HEK293 (cell line): ENCODE results near the gene POLH.

Experiments
- HOXD13 ChIP-seq: sonication (generic); formaldehyde crosslinking; IDR thresholded peaks from 2 replicates; pipeline ENCODE4 v1.8.0; 2022; ENCODE audit warnings: missing genetic modification reagents, borderline replicate concordance
- ZBTB20 ChIP-seq: fragments of 450-650 bp; formaldehyde crosslinking; IDR thresholded peaks from 2 replicates; pipeline ENCODE4 v1.5.1; 2016; ENCODE audit warnings: missing biosample characterization, missing genetic modification characterization
- ZFHX2 ChIP-seq: fragments of 450-650 bp; formaldehyde crosslinking; conservative IDR thresholded peaks from 2 replicates; pipeline ENCODE4 v1.5.1; 2016; ENCODE audit warnings: missing biosample characterization, missing genetic modification characterization
- ZNF112 ChIP-seq: fragments of 450-650 bp; formaldehyde crosslinking; IDR thresholded peaks from 2 replicates; pipeline ENCODE4 v1.5.0; 2017; ENCODE audit warnings: missing biosample characterization, missing genetic modification characterization
- ZNF157 ChIP-seq: fragments of 450-650 bp; formaldehyde crosslinking; IDR thresholded peaks from 2 replicates; pipeline ENCODE4 v1.5.1; 2016; ENCODE audit warnings: missing biosample characterization, missing genetic modification characterization
- ZNF184 ChIP-seq: fragments of 450-650 bp; IDR thresholded peaks from 2 replicates; pipeline ENCODE4 v1.5.1; 2018; ENCODE audit warnings: missing biosample characterization, mild to moderate bottlenecking, missing genetic modification characterization
- ZNF324 ChIP-seq: fragments of 450-650 bp; formaldehyde crosslinking; IDR thresholded peaks from 2 replicates; pipeline ENCODE4 v1.5.1; 2016; ENCODE audit warnings: missing biosample characterization, missing genetic modification characterization
- ZNF560 ChIP-seq: fragments of 450-650 bp; formaldehyde crosslinking; IDR thresholded peaks from 2 replicates; pipeline ENCODE4 v1.5.1; 2017; ENCODE audit warnings: missing biosample characterization, missing genetic modification characterization, borderline replicate concordance
- ZNF596 ChIP-seq: fragments of 450-650 bp; IDR thresholded peaks from 2 replicates; pipeline ENCODE4 v1.5.0; 2018; ENCODE audit warnings: missing biosample characterization, mild to moderate bottlenecking, missing genetic modification characterization, moderate library complexity
- ZNF600 ChIP-seq: fragments of 450-650 bp; formaldehyde crosslinking; IDR thresholded peaks from 2 replicates; pipeline ENCODE4 v1.5.1; 2016; ENCODE audit warnings: missing biosample characterization, missing genetic modification characterization
- ZNF624 ChIP-seq: fragments of 450-650 bp; formaldehyde crosslinking; IDR thresholded peaks from 2 replicates; pipeline ENCODE4 v1.5.1; 2017; ENCODE audit warnings: missing biosample characterization, missing genetic modification characterization
- ZNF660 ChIP-seq: fragments of 450-650 bp; IDR thresholded peaks from 2 replicates; pipeline ENCODE4 v1.5.1; 2018; ENCODE audit warnings: missing biosample characterization, mild to moderate bottlenecking, missing genetic modification characterization
- ZNF670 ChIP-seq: fragments of 450-650 bp; formaldehyde crosslinking; IDR thresholded peaks from 2 replicates; pipeline ENCODE4 v1.5.1; 2016; ENCODE audit warnings: missing biosample characterization, missing genetic modification characterization, low read depth
- ZSCAN16 ChIP-seq: fragments of 450-650 bp; formaldehyde crosslinking; IDR thresholded peaks from 2 replicates; pipeline ENCODE4 v1.5.1; 2016; ENCODE audit warnings: missing biosample characterization, missing genetic modification characterization
- ZXDB ChIP-seq: fragments of 450-650 bp; formaldehyde crosslinking; IDR thresholded peaks from 2 replicates; pipeline ENCODE4 v1.5.1; 2016; ENCODE audit warnings: missing biosample characterization, missing genetic modification characterization
- TF ChIP-seq, protein P1 (sequence below): fragments of 450-650 bp; formaldehyde crosslinking; IDR thresholded peaks from 2 replicates; pipeline ENCODE4 v1.5.1; 2016; ENCODE audit warnings: missing biosample characterization, missing genetic modification characterization, borderline replicate concordance
- TF ChIP-seq, protein P2 (sequence below): fragments of 450-650 bp; formaldehyde crosslinking; IDR thresholded peaks from 2 replicates; pipeline ENCODE4 v1.5.1; 2017; ENCODE audit warnings: missing biosample characterization, missing genetic modification characterization
- TF ChIP-seq, protein P3 (sequence below): fragments of 450-650 bp; formaldehyde crosslinking; IDR thresholded peaks from 2 replicates; pipeline ENCODE4 v1.5.1; 2016; ENCODE audit warnings: missing biosample characterization, missing genetic modification characterization
- TF ChIP-seq, protein P4 (sequence below): fragments of 450-650 bp; formaldehyde crosslinking; IDR thresholded peaks from 2 replicates; pipeline ENCODE4 v1.5.1; 2016; ENCODE audit warnings: missing biosample characterization, missing genetic modification characterization
- TF ChIP-seq, protein P5 (sequence below): fragments of 450-650 bp; formaldehyde crosslinking; IDR thresholded peaks from 2 replicates; pipeline ENCODE4 v1.5.1; 2016; ENCODE audit warnings: missing biosample characterization, missing genetic modification characterization

Gene POLH

DNA sequence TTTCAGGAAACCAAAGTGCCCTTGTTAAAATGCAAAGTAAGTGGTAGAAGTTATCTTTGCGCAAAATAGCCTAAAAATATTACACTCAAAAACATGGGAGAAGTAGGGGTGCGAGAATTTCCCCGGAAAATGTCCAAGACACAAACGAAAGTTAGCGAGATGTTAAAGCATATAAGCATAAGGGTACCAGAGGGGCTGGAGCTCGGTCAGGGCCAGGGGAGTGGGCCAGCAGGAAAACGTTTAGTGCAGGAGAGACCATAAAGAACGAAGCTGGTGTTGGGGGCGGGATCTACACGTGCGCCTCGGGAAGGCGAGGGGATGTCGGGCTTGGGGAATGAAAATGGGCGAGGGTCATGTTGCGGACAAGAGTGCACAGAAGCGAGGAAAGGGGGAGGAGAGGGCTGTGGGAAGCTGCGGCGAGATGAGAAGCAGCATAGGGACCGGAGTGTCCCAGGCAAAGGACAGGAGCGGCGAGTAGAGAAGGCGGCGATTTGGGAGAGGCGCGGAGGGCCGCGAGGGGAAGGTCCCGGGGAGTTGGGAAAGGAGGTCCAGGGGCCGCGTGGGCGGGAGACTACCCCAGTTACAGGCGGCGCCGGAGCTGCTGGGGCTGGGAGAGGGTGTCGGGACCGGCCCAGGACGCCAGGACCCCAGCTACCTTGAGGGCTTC is 747 bp upstream of the POLH start (continued):
- TF ChIP-seq ZSCAN16 (tag by site-specific recombination) (no peak), ZNF670 (no peak), ZNF157 (no peak), ZNF624 (tag by site-specific recombination) (no peak), ZXDB (tag by site-specific recombination) (peak; percentile 71), HOXD13 (CRISPR knock-in tag) (no peak; the same call in 1 of the 2 replicates), ZNF112 (tag by site-specific recombination) (no peak), ZNF600 (tag by site-specific recombination) (peak; percentile 92; the same call in 1 of the 2 replicates), ZNF596 (tag by site-specific recombination) (no peak), ZNF184 (tag by site-specific recombination) (no peak), ZNF660 (tag by site-specific recombination) (0 out of 2 replicates have a peak, but pooled peaks have one; percentile 1), ZBTB20 (tag by site-specific recombination) (peak; percentile 89), ZFHX2 (tag by site-specific recombination) (no peak), ZNF560 (tag by site-specific recombination) (no peak), ZNF324 (tag by site-specific recombination) (peak; percentile 70; the same call in 1 of the 2 replicates)
- TF ChIP-seq, protein P1, sequence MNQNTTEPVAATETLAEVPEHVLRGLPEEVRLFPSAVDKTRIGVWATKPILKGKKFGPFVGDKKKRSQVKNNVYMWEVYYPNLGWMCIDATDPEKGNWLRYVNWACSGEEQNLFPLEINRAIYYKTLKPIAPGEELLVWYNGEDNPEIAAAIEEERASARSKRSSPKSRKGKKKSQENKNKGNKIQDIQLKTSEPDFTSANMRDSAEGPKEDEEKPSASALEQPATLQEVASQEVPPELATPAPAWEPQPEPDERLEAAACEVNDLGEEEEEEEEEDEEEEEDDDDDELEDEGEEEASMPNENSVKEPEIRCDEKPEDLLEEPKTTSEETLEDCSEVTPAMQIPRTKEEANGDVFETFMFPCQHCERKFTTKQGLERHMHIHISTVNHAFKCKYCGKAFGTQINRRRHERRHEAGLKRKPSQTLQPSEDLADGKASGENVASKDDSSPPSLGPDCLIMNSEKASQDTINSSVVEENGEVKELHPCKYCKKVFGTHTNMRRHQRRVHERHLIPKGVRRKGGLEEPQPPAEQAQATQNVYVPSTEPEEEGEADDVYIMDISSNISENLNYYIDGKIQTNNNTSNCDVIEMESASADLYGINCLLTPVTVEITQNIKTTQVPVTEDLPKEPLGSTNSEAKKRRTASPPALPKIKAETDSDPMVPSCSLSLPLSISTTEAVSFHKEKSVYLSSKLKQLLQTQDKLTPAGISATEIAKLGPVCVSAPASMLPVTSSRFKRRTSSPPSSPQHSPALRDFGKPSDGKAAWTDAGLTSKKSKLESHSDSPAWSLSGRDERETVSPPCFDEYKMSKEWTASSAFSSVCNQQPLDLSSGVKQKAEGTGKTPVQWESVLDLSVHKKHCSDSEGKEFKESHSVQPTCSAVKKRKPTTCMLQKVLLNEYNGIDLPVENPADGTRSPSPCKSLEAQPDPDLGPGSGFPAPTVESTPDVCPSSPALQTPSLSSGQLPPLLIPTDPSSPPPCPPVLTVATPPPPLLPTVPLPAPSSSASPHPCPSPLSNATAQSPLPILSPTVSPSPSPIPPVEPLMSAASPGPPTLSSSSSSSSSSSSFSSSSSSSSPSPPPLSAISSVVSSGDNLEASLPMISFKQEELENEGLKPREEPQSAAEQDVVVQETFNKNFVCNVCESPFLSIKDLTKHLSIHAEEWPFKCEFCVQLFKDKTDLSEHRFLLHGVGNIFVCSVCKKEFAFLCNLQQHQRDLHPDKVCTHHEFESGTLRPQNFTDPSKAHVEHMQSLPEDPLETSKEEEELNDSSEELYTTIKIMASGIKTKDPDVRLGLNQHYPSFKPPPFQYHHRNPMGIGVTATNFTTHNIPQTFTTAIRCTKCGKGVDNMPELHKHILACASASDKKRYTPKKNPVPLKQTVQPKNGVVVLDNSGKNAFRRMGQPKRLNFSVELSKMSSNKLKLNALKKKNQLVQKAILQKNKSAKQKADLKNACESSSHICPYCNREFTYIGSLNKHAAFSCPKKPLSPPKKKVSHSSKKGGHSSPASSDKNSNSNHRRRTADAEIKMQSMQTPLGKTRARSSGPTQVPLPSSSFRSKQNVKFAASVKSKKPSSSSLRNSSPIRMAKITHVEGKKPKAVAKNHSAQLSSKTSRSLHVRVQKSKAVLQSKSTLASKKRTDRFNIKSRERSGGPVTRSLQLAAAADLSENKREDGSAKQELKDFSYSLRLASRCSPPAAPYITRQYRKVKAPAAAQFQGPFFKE (tag by site-specific recombination): no peak
- TF ChIP-seq, protein P2, sequence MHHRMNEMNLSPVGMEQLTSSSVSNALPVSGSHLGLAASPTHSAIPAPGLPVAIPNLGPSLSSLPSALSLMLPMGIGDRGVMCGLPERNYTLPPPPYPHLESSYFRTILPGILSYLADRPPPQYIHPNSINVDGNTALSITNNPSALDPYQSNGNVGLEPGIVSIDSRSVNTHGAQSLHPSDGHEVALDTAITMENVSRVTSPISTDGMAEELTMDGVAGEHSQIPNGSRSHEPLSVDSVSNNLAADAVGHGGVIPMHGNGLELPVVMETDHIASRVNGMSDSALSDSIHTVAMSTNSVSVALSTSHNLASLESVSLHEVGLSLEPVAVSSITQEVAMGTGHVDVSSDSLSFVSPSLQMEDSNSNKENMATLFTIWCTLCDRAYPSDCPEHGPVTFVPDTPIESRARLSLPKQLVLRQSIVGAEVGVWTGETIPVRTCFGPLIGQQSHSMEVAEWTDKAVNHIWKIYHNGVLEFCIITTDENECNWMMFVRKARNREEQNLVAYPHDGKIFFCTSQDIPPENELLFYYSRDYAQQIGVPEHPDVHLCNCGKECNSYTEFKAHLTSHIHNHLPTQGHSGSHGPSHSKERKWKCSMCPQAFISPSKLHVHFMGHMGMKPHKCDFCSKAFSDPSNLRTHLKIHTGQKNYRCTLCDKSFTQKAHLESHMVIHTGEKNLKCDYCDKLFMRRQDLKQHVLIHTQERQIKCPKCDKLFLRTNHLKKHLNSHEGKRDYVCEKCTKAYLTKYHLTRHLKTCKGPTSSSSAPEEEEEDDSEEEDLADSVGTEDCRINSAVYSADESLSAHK (tag by site-specific recombination): peak; percentile 38; the same call in 1 of the 2 replicates
- TF ChIP-seq, protein P3, sequence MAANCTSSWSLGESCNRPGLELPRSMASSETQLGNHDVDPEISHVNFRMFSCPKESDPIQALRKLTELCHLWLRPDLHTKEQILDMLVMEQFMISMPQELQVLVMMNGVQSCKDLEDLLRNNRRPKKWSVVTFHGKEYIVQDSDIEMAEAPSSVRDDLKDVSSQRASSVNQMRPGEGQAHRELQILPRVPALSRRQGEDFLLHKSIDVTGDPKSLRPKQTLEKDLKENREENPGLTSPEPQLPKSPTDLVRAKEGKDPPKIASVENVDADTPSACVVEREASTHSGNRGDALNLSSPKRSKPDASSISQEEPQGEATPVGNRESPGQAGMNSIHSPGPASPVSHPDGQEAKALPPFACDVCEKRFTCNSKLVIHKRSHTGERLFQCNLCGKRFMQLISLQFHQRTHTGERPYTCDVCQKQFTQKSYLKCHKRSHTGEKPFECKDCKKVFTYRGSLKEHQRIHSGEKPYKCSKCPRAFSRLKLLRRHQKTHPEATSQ: peak; percentile 81; the same call in 1 of the 2 replicates
- TF ChIP-seq, protein P4, sequence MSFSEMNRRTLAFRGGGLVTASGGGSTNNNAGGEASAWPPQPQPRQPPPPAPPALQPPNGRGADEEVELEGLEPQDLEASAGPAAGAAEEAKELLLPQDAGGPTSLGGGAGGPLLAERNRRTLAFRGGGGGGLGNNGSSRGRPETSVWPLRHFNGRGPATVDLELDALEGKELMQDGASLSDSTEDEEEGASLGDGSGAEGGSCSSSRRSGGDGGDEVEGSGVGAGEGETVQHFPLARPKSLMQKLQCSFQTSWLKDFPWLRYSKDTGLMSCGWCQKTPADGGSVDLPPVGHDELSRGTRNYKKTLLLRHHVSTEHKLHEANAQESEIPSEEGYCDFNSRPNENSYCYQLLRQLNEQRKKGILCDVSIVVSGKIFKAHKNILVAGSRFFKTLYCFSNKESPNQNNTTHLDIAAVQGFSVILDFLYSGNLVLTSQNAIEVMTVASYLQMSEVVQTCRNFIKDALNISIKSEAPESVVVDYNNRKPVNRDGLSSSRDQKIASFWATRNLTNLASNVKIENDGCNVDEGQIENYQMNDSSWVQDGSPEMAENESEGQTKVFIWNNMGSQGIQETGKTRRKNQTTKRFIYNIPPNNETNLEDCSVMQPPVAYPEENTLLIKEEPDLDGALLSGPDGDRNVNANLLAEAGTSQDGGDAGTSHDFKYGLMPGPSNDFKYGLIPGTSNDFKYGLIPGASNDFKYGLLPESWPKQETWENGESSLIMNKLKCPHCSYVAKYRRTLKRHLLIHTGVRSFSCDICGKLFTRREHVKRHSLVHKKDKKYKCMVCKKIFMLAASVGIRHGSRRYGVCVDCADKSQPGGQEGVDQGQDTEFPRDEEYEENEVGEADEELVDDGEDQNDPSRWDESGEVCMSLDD (tag by site-specific recombination): peak; percentile 82
- TF ChIP-seq, protein P5, sequence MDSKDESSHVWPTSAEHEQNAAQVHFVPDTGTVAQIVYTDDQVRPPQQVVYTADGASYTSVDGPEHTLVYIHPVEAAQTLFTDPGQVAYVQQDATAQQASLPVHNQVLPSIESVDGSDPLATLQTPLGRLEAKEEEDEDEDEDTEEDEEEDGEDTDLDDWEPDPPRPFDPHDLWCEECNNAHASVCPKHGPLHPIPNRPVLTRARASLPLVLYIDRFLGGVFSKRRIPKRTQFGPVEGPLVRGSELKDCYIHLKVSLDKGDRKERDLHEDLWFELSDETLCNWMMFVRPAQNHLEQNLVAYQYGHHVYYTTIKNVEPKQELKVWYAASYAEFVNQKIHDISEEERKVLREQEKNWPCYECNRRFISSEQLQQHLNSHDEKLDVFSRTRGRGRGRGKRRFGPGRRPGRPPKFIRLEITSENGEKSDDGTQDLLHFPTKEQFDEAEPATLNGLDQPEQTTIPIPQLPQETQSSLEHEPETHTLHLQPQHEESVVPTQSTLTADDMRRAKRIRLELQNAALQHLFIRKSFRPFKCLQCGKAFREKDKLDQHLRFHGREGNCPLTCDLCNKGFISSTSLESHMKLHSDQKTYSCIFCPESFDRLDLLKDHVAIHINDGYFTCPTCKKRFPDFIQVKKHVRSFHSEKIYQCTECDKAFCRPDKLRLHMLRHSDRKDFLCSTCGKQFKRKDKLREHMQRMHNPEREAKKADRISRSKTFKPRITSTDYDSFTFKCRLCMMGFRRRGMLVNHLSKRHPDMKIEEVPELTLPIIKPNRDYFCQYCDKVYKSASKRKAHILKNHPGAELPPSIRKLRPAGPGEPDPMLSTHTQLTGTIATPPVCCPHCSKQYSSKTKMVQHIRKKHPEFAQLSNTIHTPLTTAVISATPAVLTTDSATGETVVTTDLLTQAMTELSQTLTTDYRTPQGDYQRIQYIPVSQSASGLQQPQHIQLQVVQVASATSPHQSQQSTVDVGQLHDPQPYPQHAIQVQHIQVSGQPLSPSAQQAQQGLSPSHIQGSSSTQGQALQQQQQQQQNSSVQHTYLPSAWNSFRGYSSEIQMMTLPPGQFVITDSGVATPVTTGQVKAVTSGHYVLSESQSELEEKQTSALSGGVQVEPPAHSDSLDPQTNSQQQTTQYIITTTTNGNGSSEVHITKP (tag by site-specific recombination): peak; percentile 82
- TF ChIP-seq, all 188 proteins: peak for 45
